ENCODE measurements around the gene CLIC6. TPM values are rescaled to one million over a fixed set of nuclear protein-coding genes. Genes with fewer than 3 reads are reported as not detected.

The CLIC6 gene
- total and polyA plus RNA-seq, 9 donors: 1.0 to 12.2 (median 4.3) TPM

- no peak for DNase-seq
- H3K27ac ChIP-seq: no peak overlapping the region
- intact Hi-C loops (cut with DNase I): no loop called here
- H3K4me3 ChIP-seq: no peak overlapping the region
- TF ChIP-seq POLR2A (IDR thresholded peaks at IDR 0.05) (no peak), EP300 (IDR thresholded peaks at IDR 0.05) (no peak), CTCF (IDR thresholded peaks at IDR 0.05) (no peak)
- no peaks in the 10 kb centered on the region for H3K36me3 ChIP-seq
- WGBS, 3 donors: 78 to 82% (median 79%) methylated on average over 5 of the region's 5 CpGs
- no peaks in the 10 kb centered on the region for H3K9me3 ChIP-seq
- peaks cover 23% of the 10 kb centered on the region for H3K4me1 ChIP-seq (ENCODE audit: insufficient read depth)
- no peaks in the 10 kb centered on the region for H3K27me3 ChIP-seq
Measured at GRCh38 chr21:34726627-34727337, 58.0 kb downstream of the CLIC6 start.

GRCh38 chr21:34728479-34728878, 59.7 kb downstream of the CLIC6 start:
- no peak overlapping the region for H3K27ac ChIP-seq
- no peaks in the 10 kb centered on the region for H3K9me3 ChIP-seq
- intact Hi-C loops (cut with DNase I): no loop called here
- TF ChIP-seq POLR2A (IDR thresholded peaks at IDR 0.05) (no peak), EP300 (IDR thresholded peaks at IDR 0.05) (no peak), CTCF (IDR thresholded peaks at IDR 0.05) (no peak)
- H3K4me3 ChIP-seq: no peak overlapping the region
- DNase-seq: no peak
- H3K4me1 ChIP-seq (ENCODE audit: insufficient read depth): peaks cover 13% of the 10 kb centered on the region
- H3K27me3 ChIP-seq: no peaks in the 10 kb centered on the region
- no peaks in the 10 kb centered on the region for H3K36me3 ChIP-seq
- WGBS, 3 donors: 98 to 99% (median 99%) methylated on average over 3 of the region's 3 CpGs

- TF ChIP-seq POLR2A (IDR thresholded peaks at IDR 0.05) (no peak), CTCF (IDR thresholded peaks at IDR 0.05) (no peak), EP300 (IDR thresholded peaks at IDR 0.05) (no peak)
- 78 to 80% (median 80%) methylated on average over 7 of the region's 7 CpGs for WGBS, 3 donors
- H3K36me3 ChIP-seq: no peaks in the 10 kb centered on the region
- intact Hi-C loops (cut with DNase I): no loop called here
- no peak overlapping the region for H3K4me3 ChIP-seq
- no peak for DNase-seq
- H3K4me1 ChIP-seq (ENCODE audit: insufficient read depth): peaks cover 2% of the 10 kb centered on the region
- no peaks in the 10 kb centered on the region for H3K27me3 ChIP-seq
- H3K27ac ChIP-seq: no peak overlapping the region
- H3K9me3 ChIP-seq: no peaks in the 10 kb centered on the region
Measured at GRCh38 chr21:34730194-34730593, 61.4 kb downstream of the CLIC6 start.

GRCh38 chr21:34730756-34731445, 62.1 kb downstream of the CLIC6 start:
- no peaks in the 10 kb centered on the region for H3K27me3 ChIP-seq
- H3K27ac ChIP-seq: no peak overlapping the region
- no peaks in the 10 kb centered on the region for H3K4me1 ChIP-seq (ENCODE audit: insufficient read depth)
- no peaks in the 10 kb centered on the region for H3K36me3 ChIP-seq
- WGBS, 3 donors: 92 to 95% (median 94%) methylated on average over 5 of the region's 5 CpGs
- no peak for DNase-seq
- no peak for TF ChIP-seq EP300 (IDR thresholded peaks at IDR 0.05)
- TF ChIP-seq CTCF (IDR thresholded peaks at IDR 0.05): no peak
- no peak for TF ChIP-seq POLR2A (IDR thresholded peaks at IDR 0.05)
- no peaks in the 10 kb centered on the region for H3K9me3 ChIP-seq
- H3K4me3 ChIP-seq: no peak overlapping the region
- intact Hi-C loops (cut with DNase I): no loop called here
